HG02973 (cell line): ENCODE results near the gene PRRC2C.

Experiments used
- ATAC-seq: cut with Tn5 transposase; IDR thresholded peaks from one replicate; pipeline ENCODE4 v1.9.1; 2021; ENCODE audit warnings: moderate library complexity; ENCODE audit not compliant: unreplicated experiment

PRRC2C gene

DNA sequence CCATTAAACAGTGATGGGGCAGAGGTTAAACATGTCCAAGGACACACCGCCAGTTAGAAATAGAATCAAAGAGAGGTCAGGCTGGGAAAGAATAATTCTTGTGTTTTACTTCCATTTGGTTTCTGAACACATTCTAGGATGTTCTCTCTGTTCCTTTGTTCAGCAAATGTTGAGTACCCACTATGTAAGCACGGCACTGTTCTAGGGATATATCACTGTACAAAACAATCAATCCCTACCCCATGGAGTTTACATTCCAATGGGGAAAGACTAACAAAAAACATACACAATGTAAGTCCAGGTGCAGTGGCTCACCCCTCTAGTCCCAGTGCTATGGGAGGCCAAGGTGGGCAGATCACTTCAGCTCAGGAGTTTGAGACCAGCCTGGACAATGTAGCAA is 142.9 kb downstream of the PRRC2C start:
- ATAC-seq = no peak

DNA sequence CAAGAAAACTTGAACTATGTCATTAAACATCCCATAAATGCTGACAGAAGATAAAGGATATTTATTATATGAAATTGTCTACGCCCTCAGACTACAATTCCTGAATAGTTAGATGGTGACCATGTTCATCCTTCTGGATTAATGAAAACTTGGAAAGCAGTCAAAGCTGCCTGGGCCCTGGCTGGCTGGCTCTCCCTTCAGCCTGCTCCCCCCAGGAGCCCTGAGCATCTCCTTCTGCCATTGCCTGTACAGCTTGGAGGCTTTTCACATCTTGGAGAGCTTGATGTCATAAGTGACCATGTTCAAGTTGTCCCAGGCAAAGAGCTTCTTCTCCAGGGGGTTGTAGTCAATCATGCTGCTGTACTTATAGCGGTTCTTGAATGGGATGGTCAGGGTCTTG is 150.3 kb downstream of the PRRC2C start:
- ATAC-seq = no peak

DNA sequence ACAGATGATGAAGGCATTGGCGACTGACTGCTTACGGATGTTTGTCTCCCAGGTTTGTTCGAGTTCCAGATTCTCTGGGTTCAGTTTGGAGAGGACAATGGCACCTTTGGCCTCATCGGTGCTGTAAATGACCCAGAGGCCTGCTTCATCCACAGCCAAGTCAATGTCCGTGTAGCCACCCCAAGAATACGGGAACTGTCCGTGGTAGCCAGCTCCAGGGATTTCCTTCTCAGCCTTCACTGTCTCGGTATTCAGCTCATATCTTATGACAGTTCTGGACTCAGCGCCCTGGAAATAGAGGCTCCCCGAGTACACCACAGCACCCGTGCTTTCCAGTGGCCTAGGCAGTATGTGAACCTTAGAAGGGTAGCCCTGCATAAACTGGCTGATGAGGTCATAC is 150.8 kb downstream of the PRRC2C start:
- no peak for ATAC-seq

DNA sequence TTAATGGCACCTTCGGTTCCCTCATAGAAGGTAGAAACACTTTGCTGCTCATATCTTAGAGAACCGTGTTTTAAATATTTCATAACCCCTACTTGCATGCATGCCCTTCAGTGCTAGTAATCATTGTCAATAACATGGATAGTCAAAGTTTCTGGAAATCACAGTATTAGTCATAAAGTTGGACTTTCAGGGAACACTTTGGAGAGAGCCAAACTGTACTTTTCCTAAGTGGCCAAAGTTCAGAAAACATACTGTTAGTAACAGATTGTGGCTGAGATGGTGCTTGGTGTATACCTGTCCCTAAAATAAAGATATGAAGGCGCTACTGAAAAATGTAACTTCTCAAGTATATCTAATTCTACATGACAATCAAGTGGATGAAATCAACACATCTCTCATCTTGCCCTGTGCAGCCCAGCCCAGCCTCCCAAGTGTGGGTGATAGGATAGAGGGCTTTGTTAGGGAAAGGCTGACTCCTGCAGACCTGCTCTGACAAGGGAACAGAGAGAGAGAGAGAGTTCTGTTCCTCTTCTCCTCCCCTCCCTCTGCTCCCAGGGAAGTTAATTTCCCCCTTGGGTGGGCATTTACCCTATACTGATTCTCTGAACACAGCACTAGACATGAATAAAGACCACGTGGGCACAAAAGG is 152.7 kb downstream of the PRRC2C start:
- no peak for ATAC-seq

DNA sequence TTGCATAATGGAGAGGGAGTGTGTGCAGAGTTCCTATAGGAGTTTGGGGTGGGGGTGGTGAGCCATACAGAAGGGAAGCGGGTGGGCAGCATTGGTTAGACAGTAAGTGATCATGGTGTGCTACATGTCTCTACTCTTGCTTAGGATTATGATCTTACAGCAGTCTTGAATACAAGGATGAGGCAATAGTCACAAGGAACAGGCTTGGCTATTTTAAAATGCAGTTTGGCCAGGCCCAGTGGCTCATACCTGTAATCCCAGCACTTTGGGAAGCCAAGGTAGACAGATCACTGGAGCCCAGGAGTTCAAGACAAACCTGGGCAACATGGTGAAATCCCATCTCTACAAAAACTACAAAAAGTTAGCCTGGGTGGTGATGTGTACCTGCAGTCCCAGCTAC is 154.9 kb downstream of the PRRC2C start:
- no peak for ATAC-seq

DNA sequence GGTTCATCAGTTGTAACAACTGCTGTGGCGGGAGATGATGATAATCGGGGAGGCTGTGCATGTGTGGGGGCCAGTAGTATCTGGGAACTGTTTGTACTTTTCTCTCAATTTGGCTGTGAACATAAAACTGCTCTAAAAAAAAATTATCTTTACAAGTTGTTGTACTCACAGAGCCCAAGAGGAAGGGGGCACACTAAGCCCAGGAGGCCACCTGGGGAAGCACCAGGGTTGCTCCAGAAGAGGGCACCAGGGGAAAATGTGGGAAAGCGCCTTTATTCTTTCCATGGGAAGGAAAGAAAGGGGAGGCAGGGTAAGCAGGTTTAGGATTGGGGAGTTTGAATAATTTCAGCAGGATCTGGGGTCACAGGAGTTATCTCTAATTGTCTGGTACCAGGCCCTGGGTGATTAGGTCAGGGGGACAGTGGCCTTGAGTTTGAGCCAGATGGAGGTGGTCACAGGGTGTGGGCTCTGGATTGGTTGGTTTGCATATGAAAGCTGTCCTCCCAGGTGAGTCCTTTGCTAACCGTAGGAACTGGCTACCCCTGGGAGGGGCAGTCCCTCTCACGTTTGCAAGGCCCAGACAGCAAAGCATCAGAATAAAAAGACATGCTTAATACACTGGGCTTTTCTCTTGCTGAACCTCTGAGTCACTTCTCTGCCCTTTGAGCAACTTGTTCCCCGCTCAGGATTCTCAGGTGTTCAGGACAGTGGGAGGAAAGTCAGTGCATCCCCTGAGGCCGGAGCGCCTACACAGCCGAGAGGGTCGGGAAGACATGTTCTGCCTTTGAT is 155.9 kb downstream of the PRRC2C start:
- ATAC-seq = no peak

DNA sequence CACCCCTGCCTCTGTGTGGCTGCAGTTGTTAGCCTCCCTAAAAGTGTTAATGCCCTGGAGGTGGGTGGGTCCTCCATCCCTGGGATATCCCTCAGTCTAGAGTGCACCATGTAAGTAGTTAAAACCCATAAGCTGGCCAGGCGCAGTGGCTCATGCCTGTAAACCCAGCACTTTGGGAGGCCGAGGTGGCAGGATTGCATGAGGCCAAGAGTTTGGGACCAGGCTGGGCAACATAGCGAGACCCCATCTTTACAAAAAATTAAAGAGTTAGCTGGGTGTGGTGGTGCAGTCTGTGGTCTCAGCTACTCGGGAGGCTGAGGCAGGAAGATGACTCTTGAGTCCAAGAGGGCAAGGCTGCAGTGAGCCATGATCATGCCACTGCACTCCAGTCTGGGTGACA is 156.9 kb downstream of the PRRC2C start:
- ATAC-seq = no peak
